Keratinocyte (primary cell): Measurements from ENCODE around the gene KIAA1755.

Source experiments
- CTCF ChIP-seq, 3 experiments: IDR thresholded peaks in 1 of 3; conservative IDR thresholded peaks in 1 of 3; optimal IDR thresholded peaks in 1 of 3; 2 replicates in 2 of 3; 3 replicates in 1 of 3; pipeline versions ENCODE3 to v1.5.1; 2011; ENCODE audit warnings: low read length in 3 of 3, mild to moderate bottlenecking in 3 of 3, moderate library complexity in 2 of 3, control low read depth in 1 of 3, inconsistent platforms in 1 of 3; ENCODE audit not compliant: insufficient read depth in 2 of 3; ENCODE audit errors: extremely low read depth in 1 of 3
- EZH2 ChIP-seq: IDR thresholded peaks from one replicate; pipeline ENCODE4 v1.6.1; 2012; ENCODE audit warnings: inconsistent platforms, mild to moderate bottlenecking, low read length, moderate library complexity

DNA sequence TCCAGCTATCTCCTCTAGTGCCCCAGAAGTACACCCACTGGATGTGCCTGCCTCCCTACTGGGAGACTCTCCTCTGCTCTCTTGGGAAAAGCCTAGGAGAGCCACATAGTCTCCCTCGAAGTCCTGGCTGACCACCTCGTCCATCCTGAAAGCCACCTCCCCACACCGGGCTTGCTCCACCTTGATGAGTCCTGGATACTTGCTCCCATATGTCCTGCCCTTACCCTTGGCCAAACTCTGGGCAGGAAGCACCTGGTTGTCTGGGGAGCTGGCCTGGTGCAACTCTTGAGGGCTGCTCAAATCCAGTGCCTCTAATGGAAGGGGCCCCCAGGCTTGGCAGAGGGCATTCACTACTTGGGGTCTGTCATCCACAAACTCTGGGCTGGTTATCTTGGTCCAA lies 19.3 kb downstream of the KIAA1755 start:
- TF ChIP-seq CTCF (optimal IDR thresholded peaks at IDR 0.05 in 1 of 3, IDR thresholded peaks at IDR 0.05 in 1 of 3, conservative IDR thresholded peaks at IDR 0.05 in 1 of 3; ENCODE audit: extremely low read depth in 1 of 3, insufficient read depth in 2 of 3, low read length in 3 of 3), result no peak
- TF ChIP-seq EZH2, result no peak
